Activated CD4-positive, alpha-beta T cell treated with anti-CD3 and anti-CD28 coated beads for 1 hour (primary cell): ENCODE results near the gene RNF212.
"Not testable (repeated sequence)": the region's sequence is repeated elsewhere in the genome, so short reads cannot be mapped to it uniquely, and the experiment has no call there.

Experiments used
- DNase-seq: peaks from one replicate; pipeline ENCODE4 v3.0.0-alpha.2; 2020

Gene RNF212

GRCh38 chr4:1047106-1047975, 66.0 kb downstream of the RNF212 start:
- DNase-seq = no peak

- not testable (repeated sequence) for DNase-seq
Measured at GRCh38 chr4:1046581-1047011, 66.8 kb downstream of the RNF212 start.

- no peak for DNase-seq
Measured at GRCh38 chr4:1045595-1046201, 67.7 kb downstream of the RNF212 start.

GRCh38 chr4:1045193-1045594, 68.2 kb downstream of the RNF212 start:
- DNase-seq = no peak

GRCh38 chr4:1044469-1045192, 68.7 kb downstream of the RNF212 start:
- no peak for DNase-seq

- DNase-seq = no peak
Measured at GRCh38 chr4:1043651-1044468, 69.5 kb downstream of the RNF212 start.

- DNase-seq = no peak
Measured at GRCh38 chr4:1043162-1043561, 70.2 kb downstream of the RNF212 start.

GRCh38 chr4:1042352-1043055, 70.9 kb downstream of the RNF212 start:
- DNase-seq = no peak

GRCh38 chr4:1041936-1042330, 71.4 kb downstream of the RNF212 start:
- no peak for DNase-seq

- DNase-seq = no peak
Measured at GRCh38 chr4:1041147-1041935, 72.0 kb downstream of the RNF212 start.

- DNase-seq = no peak
Measured at GRCh38 chr4:1040344-1041146, 72.8 kb downstream of the RNF212 start.

GRCh38 chr4:1039493-1040343, 73.6 kb downstream of the RNF212 start:
- DNase-seq = no peak

- DNase-seq = no peak
Measured at GRCh38 chr4:1038948-1039492, 74.3 kb downstream of the RNF212 start.

- no peak for DNase-seq
Measured at GRCh38 chr4:1036976-1037810, 76.2 kb downstream of the RNF212 start.

GRCh38 chr4:1036095-1036494, 77.3 kb downstream of the RNF212 start:
- DNase-seq = no peak

- no peak for DNase-seq
Measured at GRCh38 chr4:1035510-1035909, 77.9 kb downstream of the RNF212 start.

- no peak for DNase-seq
Measured at GRCh38 chr4:1033840-1034551, 79.4 kb downstream of the RNF212 start.
